ENCODE data around the gene INPP4B.

DNA sequence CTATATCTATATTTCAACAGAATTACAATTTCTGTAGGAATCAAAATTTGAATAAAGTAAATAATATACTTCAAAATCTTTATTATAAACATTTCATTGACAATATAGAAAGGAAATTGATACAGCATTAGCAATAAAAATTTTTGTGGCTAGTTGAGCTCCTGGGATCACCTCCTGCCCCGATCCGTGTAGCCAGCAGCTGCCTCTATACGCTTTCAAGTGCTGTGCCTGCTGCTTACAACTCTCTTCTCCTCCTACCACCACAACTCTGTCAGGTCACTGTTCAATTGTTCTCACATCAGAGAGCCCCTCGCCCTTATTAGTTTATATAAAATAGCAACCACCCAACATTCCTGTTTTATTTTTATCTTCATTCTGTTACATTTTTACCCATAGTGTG lies 27.6 kb downstream of the INPP4B start:
- TF ChIP-seq, protein P1, sequence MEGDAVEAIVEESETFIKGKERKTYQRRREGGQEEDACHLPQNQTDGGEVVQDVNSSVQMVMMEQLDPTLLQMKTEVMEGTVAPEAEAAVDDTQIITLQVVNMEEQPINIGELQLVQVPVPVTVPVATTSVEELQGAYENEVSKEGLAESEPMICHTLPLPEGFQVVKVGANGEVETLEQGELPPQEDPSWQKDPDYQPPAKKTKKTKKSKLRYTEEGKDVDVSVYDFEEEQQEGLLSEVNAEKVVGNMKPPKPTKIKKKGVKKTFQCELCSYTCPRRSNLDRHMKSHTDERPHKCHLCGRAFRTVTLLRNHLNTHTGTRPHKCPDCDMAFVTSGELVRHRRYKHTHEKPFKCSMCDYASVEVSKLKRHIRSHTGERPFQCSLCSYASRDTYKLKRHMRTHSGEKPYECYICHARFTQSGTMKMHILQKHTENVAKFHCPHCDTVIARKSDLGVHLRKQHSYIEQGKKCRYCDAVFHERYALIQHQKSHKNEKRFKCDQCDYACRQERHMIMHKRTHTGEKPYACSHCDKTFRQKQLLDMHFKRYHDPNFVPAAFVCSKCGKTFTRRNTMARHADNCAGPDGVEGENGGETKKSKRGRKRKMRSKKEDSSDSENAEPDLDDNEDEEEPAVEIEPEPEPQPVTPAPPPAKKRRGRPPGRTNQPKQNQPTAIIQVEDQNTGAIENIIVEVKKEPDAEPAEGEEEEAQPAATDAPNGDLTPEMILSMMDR (IDR thresholded peaks at IDR 0.05): no peak
- TF ChIP-seq POLR2AphosphoS5 (IDR thresholded peaks at IDR 0.05; ENCODE audit: low read depth, low read length): no peak
